K562 (cell line): ENCODE results near the gene SAFB. TPM values are rescaled to one million over a fixed set of nuclear protein-coding genes. Genes with fewer than 3 reads are reported as not detected.

Experiments used
- ARHGAP35 ChIP-seq: fragments of 450-650 bp; IDR thresholded peaks from 2 replicates; pipeline ENCODE4 v1.6.1; 2018; ENCODE audit not compliant: partially characterized antibody
- COPS2 ChIP-seq: fragments of 450-650 bp; conservative IDR thresholded peaks from 2 replicates; pipeline ENCODE4 v1.6.1; 2016; ENCODE audit warnings: mild to moderate bottlenecking, moderate library complexity
- EP400 ChIP-seq: fragments of 450-650 bp; IDR thresholded peaks from 2 replicates; pipeline ENCODE4 v1.6.1; 2017; ENCODE audit warnings: antibody characterized with exemption, mild to moderate bottlenecking, moderate library complexity
- HDAC1 ChIP-seq, 2 experiments: fragments of 450-650 bp; IDR thresholded peaks; 2 replicates each; pipeline ENCODE4 v1.6.1; 2016 to 2017; ENCODE audit warnings: inconsistent platforms in 1 of 2, mild to moderate bottlenecking in 1 of 2, moderate library complexity in 1 of 2
- HDGF ChIP-seq: fragments of 450-650 bp; IDR thresholded peaks from 2 replicates; pipeline ENCODE4 v1.6.1; 2016
- HNRNPK ChIP-seq: fragments of 200-400 bp; formaldehyde crosslinking; IDR thresholded peaks from one replicate; pipeline ENCODE4 v1.6.1; 2018; ENCODE audit warnings: mild to moderate bottlenecking, low read depth, low read length; ENCODE audit not compliant: poor library complexity, severe bottlenecking
- IRF2 ChIP-seq: sonication (generic); formaldehyde crosslinking; IDR thresholded peaks from 2 replicates; pipeline ENCODE4 v1.8.1; 2022; ENCODE audit warnings: mild to moderate bottlenecking, missing genetic modification reagents
- KLF1 ChIP-seq: fragments of 450-650 bp; IDR thresholded peaks from 2 replicates; pipeline ENCODE4 v1.6.1; 2016; ENCODE audit warnings: missing genetic modification characterization, missing compliant biosample characterization
- KLF6 ChIP-seq: fragments of 250-450 bp; sonication (Bioruptor Pico); IDR thresholded peaks from 2 replicates; pipeline ENCODE4 v1.4.0; 2020; ENCODE audit warnings: mild to moderate bottlenecking, moderate library complexity, borderline replicate concordance
- LARP7 ChIP-seq: fragments of 450-650 bp; IDR thresholded peaks from 2 replicates; pipeline ENCODE4 v1.6.1; 2016
- MCM3 ChIP-seq: fragments of 450-650 bp; IDR thresholded peaks from 2 replicates; pipeline ENCODE4 v1.6.1; 2016
- PHF20 ChIP-seq: fragments of 450-650 bp; IDR thresholded peaks from 2 replicates; pipeline ENCODE4 v1.6.1; 2018; ENCODE audit not compliant: partially characterized antibody
- SMARCE1 ChIP-seq: fragments of 450-650 bp; IDR thresholded peaks from 2 replicates; pipeline ENCODE4 v1.7.1; 2016; ENCODE audit warnings: mild to moderate bottlenecking
- XRCC3 ChIP-seq: fragments of 450-650 bp; IDR thresholded peaks from 2 replicates; pipeline ENCODE4 v1.6.1; 2017; ENCODE audit warnings: mild to moderate bottlenecking, moderate library complexity
- ZNF23 ChIP-seq: fragments of 250-450 bp; sonication (Bioruptor Pico); IDR thresholded peaks from 2 replicates; pipeline ENCODE4 v1.4.0; 2020; ENCODE audit warnings: mild to moderate bottlenecking
- ZSCAN32 ChIP-seq: fragments of 450-650 bp; formaldehyde crosslinking; IDR thresholded peaks from 2 replicates; pipeline ENCODE4 v1.4.0; 2020; ENCODE audit warnings: mild to moderate bottlenecking, moderate library complexity
- polyA plus RNA-seq, 8 experiments: library from polyadenylated mRNA; depleted of rRNA in 4 of 8; stranded (reverse) in 5 of 8; unstranded in 3 of 8; fragments of >200 nt; fragmentation: Nextera tagmentation in 2 of 8; fragmentation: Illumina TruSeq in 1 of 8; extraction: Ambion mirVana in 2 of 8; extraction: Trizol in 1 of 8; gene quantifications; 2 replicates each; pipeline versions ENCODE4 v1.2.1 to v1.2.3, GENCODE V29; 2011 to 2014; ENCODE audit warnings: inconsistent platforms in 1 of 8, missing spikeins in 1 of 8
- total RNA-seq, 7 experiments: library from RNA; depleted of rRNA in 6 of 7; stranded (reverse); fragments of >200 nt in 6 of 7; fragmentation: Illumina TruSeq in 2 of 7; extraction: Trizol in 2 of 7; gene quantifications; 2 replicates each; pipeline versions ENCODE4 v1.2.1 to v1.2.3, GENCODE V29; 2011 to 2021; ENCODE audit warnings: low replicate concordance in 1 of 7
- TF ChIP-seq, protein P1 (sequence below): fragments of 450-650 bp; formaldehyde crosslinking; IDR thresholded peaks from 2 replicates; pipeline ENCODE4 v1.4.0; 2022; ENCODE audit warnings: missing genetic modification characterization
- TF ChIP-seq, protein P2 (sequence below): sonication (generic); formaldehyde crosslinking; IDR thresholded peaks from 2 replicates; pipeline ENCODE4 v1.8.0; 2022; ENCODE audit warnings: missing genetic modification reagents, mild to moderate bottlenecking, borderline replicate concordance
- TF ChIP-seq, protein P3 (sequence below): fragments of 450-650 bp; formaldehyde crosslinking; IDR thresholded peaks from 2 replicates; pipeline ENCODE4 v1.4.0; 2022; ENCODE audit warnings: missing genetic modification characterization

The SAFB gene
- total and polyA plus RNA-seq, 9 of the 15 experiments (the other 6 are each of a cell fraction or from before 2014, with no cell fraction given), result 1.1 to 151 (median 83.1) TPM

DNA sequence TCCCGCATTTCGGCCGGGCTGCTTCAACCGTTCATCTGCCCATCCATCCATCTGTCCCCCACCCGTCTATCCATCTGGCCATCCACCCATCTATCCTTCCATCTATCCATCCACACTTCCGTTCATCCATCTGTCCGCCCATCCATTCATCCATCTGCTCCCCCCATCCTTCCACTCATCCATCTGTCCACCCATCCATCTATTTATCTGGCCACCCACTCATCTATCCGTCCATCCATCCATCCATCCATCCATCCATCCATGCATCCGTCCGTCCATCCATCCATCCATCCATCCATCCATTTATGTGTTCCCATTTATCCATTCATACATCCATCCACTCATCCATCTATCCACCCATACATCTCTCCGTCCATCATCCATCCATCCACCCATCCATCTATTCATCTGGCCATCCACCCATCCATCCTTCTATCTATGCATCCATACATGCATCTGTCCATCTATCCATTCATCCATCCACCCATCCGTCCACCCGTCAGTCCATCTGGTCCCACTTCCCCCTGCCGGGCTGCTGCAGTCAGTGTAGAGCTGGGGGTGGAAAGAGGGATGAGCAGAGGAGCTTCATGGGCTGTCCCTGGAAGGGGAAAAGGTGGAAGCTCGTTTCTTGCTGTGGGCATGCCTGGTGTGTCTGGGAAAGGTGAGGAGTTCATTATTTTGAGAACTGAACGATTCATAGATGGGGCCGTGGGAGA, 58.7 kb downstream of the SAFB start (continued):
- TF ChIP-seq, protein P1, sequence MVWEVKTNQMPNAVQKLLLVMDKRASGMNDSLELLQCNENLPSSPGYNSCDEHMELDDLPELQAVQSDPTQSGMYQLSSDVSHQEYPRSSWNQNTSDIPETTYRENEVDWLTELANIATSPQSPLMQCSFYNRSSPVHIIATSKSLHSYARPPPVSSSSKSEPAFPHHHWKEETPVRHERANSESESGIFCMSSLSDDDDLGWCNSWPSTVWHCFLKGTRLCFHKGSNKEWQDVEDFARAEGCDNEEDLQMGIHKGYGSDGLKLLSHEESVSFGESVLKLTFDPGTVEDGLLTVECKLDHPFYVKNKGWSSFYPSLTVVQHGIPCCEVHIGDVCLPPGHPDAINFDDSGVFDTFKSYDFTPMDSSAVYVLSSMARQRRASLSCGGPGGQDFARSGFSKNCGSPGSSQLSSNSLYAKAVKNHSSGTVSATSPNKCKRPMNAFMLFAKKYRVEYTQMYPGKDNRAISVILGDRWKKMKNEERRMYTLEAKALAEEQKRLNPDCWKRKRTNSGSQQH (CRISPR knock-in tag), result peak; percentile 70; the same call in 1 of the 2 replicates
- TF ChIP-seq KLF6 (CRISPR knock-in tag), result no peak
- peak; percentile 12; the same call in 1 of the 2 replicates for TF ChIP-seq MCM3
- no peak for TF ChIP-seq EP400
- TF ChIP-seq ZNF23 (CRISPR knock-in tag), result no peak
- TF ChIP-seq LARP7, result peak; percentile 95
- TF ChIP-seq ZSCAN32 (CRISPR knock-in tag), result no peak
- TF ChIP-seq HDGF, result 0 out of 2 replicates have a peak, but pooled peaks have one; percentile 67
- TF ChIP-seq ARHGAP35, result peak; percentile 55
- TF ChIP-seq HNRNPK, result no peak
- TF ChIP-seq XRCC3, result no peak
- no peak for TF ChIP-seq COPS2
- TF ChIP-seq, protein P2, sequence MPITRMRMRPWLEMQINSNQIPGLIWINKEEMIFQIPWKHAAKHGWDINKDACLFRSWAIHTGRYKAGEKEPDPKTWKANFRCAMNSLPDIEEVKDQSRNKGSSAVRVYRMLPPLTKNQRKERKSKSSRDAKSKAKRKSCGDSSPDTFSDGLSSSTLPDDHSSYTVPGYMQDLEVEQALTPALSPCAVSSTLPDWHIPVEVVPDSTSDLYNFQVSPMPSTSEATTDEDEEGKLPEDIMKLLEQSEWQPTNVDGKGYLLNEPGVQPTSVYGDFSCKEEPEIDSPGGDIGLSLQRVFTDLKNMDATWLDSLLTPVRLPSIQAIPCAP (CRISPR knock-in tag), result no peak
- no peak for TF ChIP-seq KLF1 (tag)
- no peak for TF ChIP-seq PHF20
- peak in 1 of 2 experiments; percentile 64; a peak in 2 of 4 replicates for TF ChIP-seq HDAC1 (IDR thresholded peaks at IDR 0.05)
- 0 out of 2 replicates have a peak, but pooled peaks have one; percentile 14 for TF ChIP-seq IRF2
- TF ChIP-seq, protein P3, sequence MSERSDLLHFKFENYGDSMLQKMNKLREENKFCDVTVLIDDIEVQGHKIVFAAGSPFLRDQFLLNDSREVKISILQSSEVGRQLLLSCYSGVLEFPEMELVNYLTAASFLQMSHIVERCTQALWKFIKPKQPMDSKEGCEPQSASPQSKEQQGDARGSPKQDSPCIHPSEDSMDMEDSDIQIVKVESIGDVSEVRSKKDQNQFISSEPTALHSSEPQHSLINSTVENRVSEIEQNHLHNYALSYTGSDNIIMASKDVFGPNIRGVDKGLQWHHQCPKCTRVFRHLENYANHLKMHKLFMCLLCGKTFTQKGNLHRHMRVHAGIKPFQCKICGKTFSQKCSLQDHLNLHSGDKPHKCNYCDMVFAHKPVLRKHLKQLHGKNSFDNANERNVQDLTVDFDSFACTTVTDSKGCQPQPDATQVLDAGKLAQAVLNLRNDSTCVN, result peak; percentile 88; the same call in 1 of the 2 replicates
- no peak for TF ChIP-seq SMARCE1
